ENCODE results near the gene JARID2. TPM values are rescaled to one million over a fixed set of nuclear protein-coding genes. Genes with fewer than 3 reads are reported as not detected.

JARID2 gene
- total and polyA plus RNA-seq, 9 of the 15 experiments (the other 6 are each of a cell fraction or from before 2014, with no cell fraction given), result 5.0 to 29.0 (median 15.6) TPM

DNA sequence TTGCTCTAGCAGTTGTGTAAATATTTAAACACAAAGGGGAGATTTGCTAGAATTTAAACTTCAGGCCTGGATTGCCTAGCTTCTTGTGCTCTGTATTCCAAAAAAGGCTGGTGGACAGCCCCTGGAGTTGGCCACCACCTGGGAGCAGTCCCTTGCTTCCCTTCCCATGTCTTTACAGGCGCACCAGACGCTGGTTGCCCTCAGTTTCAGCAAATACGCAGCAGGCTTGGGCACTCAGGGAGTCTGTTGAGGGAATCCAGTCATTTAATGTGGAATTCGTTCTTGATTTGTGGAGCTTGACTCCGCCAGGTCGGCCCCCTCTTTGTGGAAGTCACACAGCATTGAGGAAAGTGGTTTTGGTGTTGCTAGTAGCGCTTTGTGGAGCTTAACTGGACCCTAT is 260.2 kb downstream of the JARID2 start:
- DNase-seq (ENCODE audit: extremely low read depth in 1 of 4, low spot score in 3 of 4) (no peak), FAIRE-seq (no peak), ATAC-seq (no peak)
- H3K36me3 ChIP-seq (ENCODE audit: control insufficient read depth, insufficient read depth, low read length), result peaks cover 89% of the 10 kb centered on the region
- no peak overlapping the region for H3K4me2 ChIP-seq (ENCODE audit: insufficient read depth, low read length)
- in situ Hi-C loops (cut with MboI), result no loop called here
- no peak overlapping the region for H2AFZ ChIP-seq (ENCODE audit: low read depth, low read length)
- intact Hi-C loops (cut with micrococcal nuclease), result no loop called here
- no peak overlapping the region for H3K27ac ChIP-seq (ENCODE audit: extremely low read depth, low read depth, low read length)
- BruUV-seq (replicated peaks), result no TSS peak
- ChIA-PET POLR2A (no interaction called here), CTCF (ENCODE audit: low intra/inter-chr PET ratio) (no interaction called here)
- 93% methylated on average over 7 of the region's 7 CpGs for WGBS (ENCODE audit: insufficient coverage, low coverage, missing lambda C conversion rate)
- no peaks in the 10 kb centered on the region for H3K9me3 ChIP-seq (replicated peaks; ENCODE audit: control insufficient read depth, insufficient read depth, low read depth, low read length)
- no peaks in the 10 kb centered on the region for H4K20me1 ChIP-seq (replicated peaks; ENCODE audit: control insufficient read depth, insufficient read depth, low read length)
- no peak overlapping the region for H3K9ac ChIP-seq (ENCODE audit: insufficient read depth in 1 of 2, low read depth in 2 of 2, low read length in 2 of 2)
- H3K9me1 ChIP-seq (ENCODE audit: control insufficient read depth, insufficient read depth, low read length), result no peaks in the 10 kb centered on the region
- no peaks in the 10 kb centered on the region for H3K27me3 ChIP-seq (ENCODE audit: control insufficient read depth in 2 of 2, insufficient read depth in 2 of 2, low read length in 2 of 2)
- peaks cover 7% of the 10 kb centered on the region; the same call in 2 of the 3 replicates for H3K79me2 ChIP-seq (ENCODE audit: control insufficient read depth, insufficient read depth, low read length)
- peaks cover 21 to 23% of the 10 kb centered on the region in 2 experiments for H3K4me1 ChIP-seq (replicated peaks in 1 of 2; ENCODE audit: control insufficient read depth in 2 of 2, insufficient read depth in 2 of 2, low read length in 2 of 2)
- no peak overlapping the region for H3K4me3 ChIP-seq
- TF ChIP-seq FIP1L1 (IDR thresholded peaks at IDR 0.05; ENCODE audit: low read depth, low read length, poor library complexity, severe bottlenecking) (no peak), ZFP36 (IDR thresholded peaks at IDR 0.05; ENCODE audit: low read depth, low read length, partially characterized antibody) (no peak), RBM17 (IDR thresholded peaks at IDR 0.05; ENCODE audit: borderline replicate concordance, low read depth, low read length) (no peak), TARDBP (IDR thresholded peaks at IDR 0.05) (no peak), CREBBP (IDR thresholded peaks at IDR 0.05; ENCODE audit: low read depth, low read length) (no peak), RFX1 (IDR thresholded peaks at IDR 0.05) (no peak), ZC3H11A (IDR thresholded peaks at IDR 0.05; ENCODE audit: low read depth, low read length) (no peak), ILK (tag; IDR thresholded peaks at IDR 0.05; ENCODE audit: borderline replicate concordance, low read depth) (no peak), HMG20A (CRISPR knock-in tag; conservative IDR thresholded peaks at IDR 0.05) (no peak), C11orf30 (IDR thresholded peaks at IDR 0.05; ENCODE audit: low read depth) (no peak), ZBTB9 (CRISPR knock-in tag; IDR thresholded peaks at IDR 0.05) (no peak), NR2F6 (CRISPR knock-in tag; IDR thresholded peaks at IDR 0.05) (no peak), SIX5 (IDR thresholded peaks at IDR 0.05; ENCODE audit: borderline replicate concordance in 1 of 2, insufficient read depth in 1 of 2, low read depth in 1 of 2, low read length in 2 of 2) (no peak), SLC30A9 (CRISPR knock-in tag; IDR thresholded peaks at IDR 0.05) (no peak)
- TF ChIP-seq, protein P1, sequence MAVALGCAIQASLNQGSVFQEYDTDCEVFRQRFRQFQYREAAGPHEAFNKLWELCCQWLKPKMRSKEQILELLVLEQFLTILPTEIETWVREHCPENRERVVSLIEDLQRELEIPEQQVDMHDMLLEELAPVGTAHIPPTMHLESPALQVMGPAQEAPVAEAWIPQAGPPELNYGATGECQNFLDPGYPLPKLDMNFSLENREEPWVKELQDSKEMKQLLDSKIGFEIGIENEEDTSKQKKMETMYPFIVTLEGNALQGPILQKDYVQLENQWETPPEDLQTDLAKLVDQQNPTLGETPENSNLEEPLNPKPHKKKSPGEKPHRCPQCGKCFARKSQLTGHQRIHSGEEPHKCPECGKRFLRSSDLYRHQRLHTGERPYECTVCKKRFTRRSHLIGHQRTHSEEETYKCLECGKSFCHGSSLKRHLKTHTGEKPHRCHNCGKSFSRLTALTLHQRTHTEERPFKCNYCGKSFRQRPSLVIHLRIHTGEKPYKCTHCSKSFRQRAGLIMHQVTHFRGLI (CRISPR knock-in tag; IDR thresholded peaks at IDR 0.05), result no peak
- TF ChIP-seq, protein P2, sequence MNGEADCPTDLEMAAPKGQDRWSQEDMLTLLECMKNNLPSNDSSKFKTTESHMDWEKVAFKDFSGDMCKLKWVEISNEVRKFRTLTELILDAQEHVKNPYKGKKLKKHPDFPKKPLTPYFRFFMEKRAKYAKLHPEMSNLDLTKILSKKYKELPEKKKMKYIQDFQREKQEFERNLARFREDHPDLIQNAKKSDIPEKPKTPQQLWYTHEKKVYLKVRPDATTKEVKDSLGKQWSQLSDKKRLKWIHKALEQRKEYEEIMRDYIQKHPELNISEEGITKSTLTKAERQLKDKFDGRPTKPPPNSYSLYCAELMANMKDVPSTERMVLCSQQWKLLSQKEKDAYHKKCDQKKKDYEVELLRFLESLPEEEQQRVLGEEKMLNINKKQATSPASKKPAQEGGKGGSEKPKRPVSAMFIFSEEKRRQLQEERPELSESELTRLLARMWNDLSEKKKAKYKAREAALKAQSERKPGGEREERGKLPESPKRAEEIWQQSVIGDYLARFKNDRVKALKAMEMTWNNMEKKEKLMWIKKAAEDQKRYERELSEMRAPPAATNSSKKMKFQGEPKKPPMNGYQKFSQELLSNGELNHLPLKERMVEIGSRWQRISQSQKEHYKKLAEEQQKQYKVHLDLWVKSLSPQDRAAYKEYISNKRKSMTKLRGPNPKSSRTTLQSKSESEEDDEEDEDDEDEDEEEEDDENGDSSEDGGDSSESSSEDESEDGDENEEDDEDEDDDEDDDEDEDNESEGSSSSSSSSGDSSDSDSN (IDR thresholded peaks at IDR 0.05; ENCODE audit: borderline replicate concordance in 1 of 2, low read depth in 2 of 2, low read length in 2 of 2), result no peak
- TF ChIP-seq, protein P3, sequence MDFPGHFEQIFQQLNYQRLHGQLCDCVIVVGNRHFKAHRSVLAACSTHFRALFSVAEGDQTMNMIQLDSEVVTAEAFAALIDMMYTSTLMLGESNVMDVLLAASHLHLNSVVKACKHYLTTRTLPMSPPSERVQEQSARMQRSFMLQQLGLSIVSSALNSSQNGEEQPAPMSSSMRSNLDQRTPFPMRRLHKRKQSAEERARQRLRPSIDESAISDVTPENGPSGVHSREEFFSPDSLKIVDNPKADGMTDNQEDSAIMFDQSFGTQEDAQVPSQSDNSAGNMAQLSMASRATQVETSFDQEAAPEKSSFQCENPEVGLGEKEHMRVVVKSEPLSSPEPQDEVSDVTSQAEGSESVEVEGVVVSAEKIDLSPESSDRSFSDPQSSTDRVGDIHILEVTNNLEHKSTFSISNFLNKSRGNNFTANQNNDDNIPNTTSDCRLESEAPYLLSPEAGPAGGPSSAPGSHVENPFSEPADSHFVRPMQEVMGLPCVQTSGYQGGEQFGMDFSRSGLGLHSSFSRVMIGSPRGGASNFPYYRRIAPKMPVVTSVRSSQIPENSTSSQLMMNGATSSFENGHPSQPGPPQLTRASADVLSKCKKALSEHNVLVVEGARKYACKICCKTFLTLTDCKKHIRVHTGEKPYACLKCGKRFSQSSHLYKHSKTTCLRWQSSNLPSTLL (IDR thresholded peaks at IDR 0.05), result no peak

Data from K562 (cell line).